Measurements from ENCODE around the gene MYOCD. TPM values are rescaled to one million over a fixed set of nuclear protein-coding genes. Genes with fewer than 3 reads are reported as not detected.

The MYOCD gene
- total and polyA plus RNA-seq, 2 donors from 2014 or later = 0.58 to 4.0 TPM

GRCh38 chr17:12666718-12667117, 1.0 kb downstream of the MYOCD start:
- DNase-seq (no peak), FAIRE-seq (no peak)
- no peaks in the 10 kb centered on the region for H3K36me3 ChIP-seq (ENCODE audit: control insufficient read depth in 2 of 3, insufficient read depth in 3 of 3, low read length in 3 of 3)
- no peaks in the 10 kb centered on the region for H3K9me3 ChIP-seq (ENCODE audit: control insufficient read depth in 2 of 3, insufficient read depth in 1 of 3, low read length in 3 of 3)
- peaks cover 8% of the 10 kb centered on the region for H3K27me3 ChIP-seq (ENCODE audit: control insufficient read depth, insufficient read depth, low read length)
- H3K9ac ChIP-seq (ENCODE audit: low read length in 3 of 3) = no peak overlapping the region
- no peak for TF ChIP-seq CTCF (IDR thresholded peaks at IDR 0.05; ENCODE audit: borderline replicate concordance, extremely low read depth, insufficient read depth)
- no peaks in the 10 kb centered on the region for H3K4me1 ChIP-seq (ENCODE audit: control insufficient read depth in 2 of 3, insufficient read depth in 2 of 3, low read depth in 1 of 3, low read length in 3 of 3)
- no peak overlapping the region for H3K27ac ChIP-seq (ENCODE audit: low read depth in 2 of 2, low read length in 2 of 2)
- intact Hi-C loops (cut with DNase I) = loop anchor here (5.0 kb wide), 1 partner anchor 409 kb away; no protein-coding TSS in a partner anchor
- H3K4me3 ChIP-seq (ENCODE audit: low read length in 3 of 3) = no peak overlapping the region

DNA sequence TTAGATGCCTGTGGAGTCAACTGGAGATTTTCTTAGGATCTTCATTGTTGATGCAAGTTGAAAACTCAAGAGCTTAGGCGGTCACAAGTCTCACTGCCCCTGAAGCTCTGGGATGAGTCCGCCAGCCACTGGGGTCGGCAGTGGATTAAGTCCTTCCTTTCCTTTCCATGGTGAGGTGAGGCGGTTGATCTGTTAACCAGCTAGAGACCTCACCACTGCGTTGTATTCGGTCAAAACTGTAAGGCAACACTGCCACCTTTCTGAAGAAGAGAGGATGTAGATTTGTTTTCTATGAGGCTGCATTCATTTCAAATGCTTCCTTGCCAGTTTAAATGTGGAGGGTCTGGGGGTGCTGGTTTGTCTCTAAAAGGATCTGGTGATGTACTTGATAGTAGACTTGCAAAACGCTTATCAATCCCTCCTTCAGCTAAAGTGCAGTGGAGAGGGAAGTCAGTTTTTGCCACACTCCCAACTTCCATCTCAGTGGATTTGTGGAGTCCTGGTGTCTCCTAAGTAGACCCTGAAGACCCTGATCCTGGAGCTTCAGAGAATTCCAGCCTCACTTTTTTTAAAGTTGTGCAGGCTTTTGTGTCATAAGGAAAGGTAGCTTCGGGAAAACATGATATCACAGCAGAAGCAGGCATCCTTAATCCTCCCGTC, 1.7 kb downstream of the MYOCD start:
- TF ChIP-seq CTCF (IDR thresholded peaks at IDR 0.05; ENCODE audit: borderline replicate concordance, extremely low read depth, insufficient read depth) = peak; percentile 32
- H3K9ac ChIP-seq (ENCODE audit: low read length in 3 of 3) = no peak overlapping the region
- H3K4me3 ChIP-seq (ENCODE audit: low read length in 3 of 3) = no peak overlapping the region
- H3K36me3 ChIP-seq (ENCODE audit: control insufficient read depth in 2 of 3, insufficient read depth in 3 of 3, low read length in 3 of 3) = no peaks in the 10 kb centered on the region
- FAIRE-seq (no peak), DNase-seq (peak in 3 of 5 donors; percentile 49 to 91 (median 80))
- peaks cover 8% of the 10 kb centered on the region for H3K27me3 ChIP-seq (ENCODE audit: control insufficient read depth, insufficient read depth, low read length)
- H3K27ac ChIP-seq (ENCODE audit: low read depth in 2 of 2, low read length in 2 of 2) = no peak overlapping the region
- intact Hi-C loops (cut with DNase I) = loop anchor here (5.0 kb wide), 1 partner anchor 410 kb away; no protein-coding TSS in a partner anchor
- H3K4me1 ChIP-seq (ENCODE audit: control insufficient read depth in 2 of 3, insufficient read depth in 2 of 3, low read depth in 1 of 3, low read length in 3 of 3) = no peaks in the 10 kb centered on the region
- H3K9me3 ChIP-seq (ENCODE audit: control insufficient read depth in 2 of 3, insufficient read depth in 1 of 3, low read length in 3 of 3) = no peaks in the 10 kb centered on the region

DNA sequence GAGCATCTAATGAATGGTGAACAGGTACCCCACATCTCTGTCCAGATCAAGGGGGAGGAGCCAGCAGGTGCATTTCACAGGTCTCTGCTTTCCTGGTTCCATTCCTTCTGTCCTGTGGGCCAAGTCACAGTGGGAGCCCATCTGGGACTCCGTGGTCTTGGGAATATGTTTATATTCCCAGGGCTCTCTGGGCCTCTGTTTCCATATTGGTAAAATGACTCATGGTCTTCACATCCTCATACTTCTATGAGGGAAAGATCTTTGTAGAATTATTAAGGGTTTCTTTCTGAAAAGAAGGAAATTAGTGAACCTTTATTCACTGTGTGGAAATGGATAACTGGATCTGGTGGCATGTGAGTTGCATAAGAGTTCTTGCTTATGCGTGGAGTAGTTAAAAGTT, 6.2 kb downstream of the MYOCD start:
- TF ChIP-seq CTCF (IDR thresholded peaks at IDR 0.05; ENCODE audit: borderline replicate concordance, extremely low read depth, insufficient read depth) = no peak
- intact Hi-C loops (cut with DNase I) = no loop called here
- DNase-seq (no peak), FAIRE-seq (no peak)
- Histone ChIP-seq H3K4me3 (ENCODE audit: low read length in 3 of 3) (no peak overlapping the region), H3K27ac (ENCODE audit: low read depth in 2 of 2, low read length in 2 of 2) (no peak overlapping the region), H3K9ac (ENCODE audit: low read length in 3 of 3) (no peak overlapping the region), H3K4me1 (ENCODE audit: control insufficient read depth in 2 of 3, insufficient read depth in 2 of 3, low read depth in 1 of 3, low read length in 3 of 3) (no peaks in the 10 kb centered on the region), H3K27me3 (ENCODE audit: control insufficient read depth, insufficient read depth, low read length) (no peaks in the 10 kb centered on the region), H3K36me3 (ENCODE audit: control insufficient read depth in 2 of 3, insufficient read depth in 3 of 3, low read length in 3 of 3) (no peaks in the 10 kb centered on the region), H3K9me3 (ENCODE audit: control insufficient read depth in 2 of 3, insufficient read depth in 1 of 3, low read length in 3 of 3) (no peaks in the 10 kb centered on the region)

All from kidney (tissue), 14 donors.